HepG2 (cell line): Measurements from ENCODE around the gene EBF4. TPM values are rescaled to one million over a fixed set of nuclear protein-coding genes. Genes with fewer than 3 reads are reported as not detected.

Experiments used
- BCL3 ChIP-seq: sonication (generic); formaldehyde crosslinking; IDR thresholded peaks from 2 replicates; pipeline ENCODE4 v1.5.1; 2020; ENCODE audit warnings: mild to moderate bottlenecking, missing genetic modification reagents, moderate library complexity
- CHD2 ChIP-seq: IDR thresholded peaks from 2 replicates; pipeline ENCODE4 v1.6.1; 2011; ENCODE audit warnings: low read depth, low read length, improper control_type of control experiment
- DRAP1 ChIP-seq: IDR thresholded peaks from 2 replicates; pipeline ENCODE4 v1.6.1; 2016; ENCODE audit warnings: missing genetic modification reagents, missing compliant biosample characterization
- ELF1 ChIP-seq: sonication (generic); formaldehyde crosslinking; IDR thresholded peaks from 2 replicates; pipeline ENCODE4 v1.4.0; 2020; ENCODE audit warnings: missing genetic modification reagents
- HCFC1 ChIP-seq: fragments of 150-350 bp; IDR thresholded peaks from 2 replicates; pipeline ENCODE4 v1.6.1; 2014; ENCODE audit warnings: low read depth, low read length
- JUND ChIP-seq: sonication (generic); formaldehyde crosslinking; IDR thresholded peaks from 2 replicates; pipeline ENCODE4 v1.8.0; 2022; ENCODE audit warnings: mild to moderate bottlenecking, missing genetic modification reagents
- MXD3 ChIP-seq: IDR thresholded peaks from 2 replicates; pipeline ENCODE4 v1.6.1; 2016; ENCODE audit warnings: mild to moderate bottlenecking, missing biosample characterization, missing genetic modification reagents
- PAF1 ChIP-seq: IDR thresholded peaks from 2 replicates; pipeline ENCODE4 v1.6.1; 2016; ENCODE audit warnings: missing genetic modification reagents, missing compliant biosample characterization
- PHF8 ChIP-seq: sonication (generic); formaldehyde crosslinking; IDR thresholded peaks from 2 replicates; pipeline ENCODE4 v1.5.0; 2020; ENCODE audit warnings: missing genetic modification reagents
- SIN3B ChIP-seq: fragments of 150-350 bp; IDR thresholded peaks from 2 replicates; pipeline ENCODE4 v1.6.1; 2014; ENCODE audit warnings: low read length
- SMAD9 ChIP-seq: sonication (generic); formaldehyde crosslinking; IDR thresholded peaks from 2 replicates; pipeline ENCODE4 v1.5.1; 2020; ENCODE audit warnings: mild to moderate bottlenecking, missing genetic modification reagents
- SP1 ChIP-seq, 2 experiments: fragments of 450-650 bp in 1 of 2; sonication (generic) in 1 of 2; formaldehyde crosslinking in 1 of 2; IDR thresholded peaks; 2 replicates each; pipeline versions ENCODE4 v1.4.0 to v1.6.1; 2016 to 2020; ENCODE audit warnings: missing genetic modification reagents in 1 of 2
- THYN1 ChIP-seq: sonication (generic); formaldehyde crosslinking; IDR thresholded peaks from 2 replicates; pipeline ENCODE4 v1.8.1; 2023; ENCODE audit warnings: low read depth, mild to moderate bottlenecking, moderate library complexity, missing genetic modification reagents, borderline replicate concordance
- ZBTB8A ChIP-seq: sonication (generic); formaldehyde crosslinking; IDR thresholded peaks from 2 replicates; pipeline ENCODE4 v1.4.0; 2020; ENCODE audit warnings: mild to moderate bottlenecking, low read depth, missing genetic modification reagents, borderline replicate concordance
- ZNF205 ChIP-seq: IDR thresholded peaks from 2 replicates; pipeline ENCODE4 v1.6.1; 2018; ENCODE audit warnings: missing biosample characterization, missing genetic modification reagents
- ZNF362 ChIP-seq: sonication (generic); formaldehyde crosslinking; IDR thresholded peaks from 2 replicates; pipeline ENCODE4 v1.4.0; 2020; ENCODE audit warnings: missing genetic modification reagents, mild to moderate bottlenecking, borderline replicate concordance
- polyA plus RNA-seq, 8 experiments: library from polyadenylated mRNA; depleted of rRNA in 3 of 8; stranded (reverse) in 7 of 8; unstranded in 1 of 8; fragments of >200 nt; fragmentation: Illumina TruSeq in 4 of 8; extraction: Trizol in 4 of 8; gene quantifications; 2 replicates each; pipeline versions ENCODE4 v1.2.1 to v1.2.3, GENCODE V29; 2011 to 2016; ENCODE audit warnings: low read depth in 4 of 8, missing spikeins in 1 of 8, mixed read lengths in 1 of 8; ENCODE audit not compliant: insufficient read depth in 1 of 8
- total RNA-seq, 5 experiments: library from RNA; depleted of rRNA; stranded (reverse); fragments of >200 nt; fragmentation: Illumina TruSeq; extraction: Trizol; gene quantifications; 2 replicates each; pipeline ENCODE4 v1.2.3, GENCODE V29; 2016; ENCODE audit warnings: low read depth in 1 of 5
- TF ChIP-seq, protein P1 (sequence below): sonication (generic); formaldehyde crosslinking; IDR thresholded peaks from 2 replicates; pipeline ENCODE4 v1.4.0; 2020; ENCODE audit warnings: missing genetic modification reagents
- TF ChIP-seq, protein P2 (sequence below): sonication (generic); formaldehyde crosslinking; IDR thresholded peaks from 2 replicates; pipeline ENCODE4 v1.4.0; 2020; ENCODE audit warnings: missing genetic modification reagents

EBF4 gene
- total and polyA plus RNA-seq, 2 of the 13 experiments (the other 11 are each of a cell fraction or from before 2014, with no cell fraction given) = 0.84 to 2.2 TPM

DNA sequence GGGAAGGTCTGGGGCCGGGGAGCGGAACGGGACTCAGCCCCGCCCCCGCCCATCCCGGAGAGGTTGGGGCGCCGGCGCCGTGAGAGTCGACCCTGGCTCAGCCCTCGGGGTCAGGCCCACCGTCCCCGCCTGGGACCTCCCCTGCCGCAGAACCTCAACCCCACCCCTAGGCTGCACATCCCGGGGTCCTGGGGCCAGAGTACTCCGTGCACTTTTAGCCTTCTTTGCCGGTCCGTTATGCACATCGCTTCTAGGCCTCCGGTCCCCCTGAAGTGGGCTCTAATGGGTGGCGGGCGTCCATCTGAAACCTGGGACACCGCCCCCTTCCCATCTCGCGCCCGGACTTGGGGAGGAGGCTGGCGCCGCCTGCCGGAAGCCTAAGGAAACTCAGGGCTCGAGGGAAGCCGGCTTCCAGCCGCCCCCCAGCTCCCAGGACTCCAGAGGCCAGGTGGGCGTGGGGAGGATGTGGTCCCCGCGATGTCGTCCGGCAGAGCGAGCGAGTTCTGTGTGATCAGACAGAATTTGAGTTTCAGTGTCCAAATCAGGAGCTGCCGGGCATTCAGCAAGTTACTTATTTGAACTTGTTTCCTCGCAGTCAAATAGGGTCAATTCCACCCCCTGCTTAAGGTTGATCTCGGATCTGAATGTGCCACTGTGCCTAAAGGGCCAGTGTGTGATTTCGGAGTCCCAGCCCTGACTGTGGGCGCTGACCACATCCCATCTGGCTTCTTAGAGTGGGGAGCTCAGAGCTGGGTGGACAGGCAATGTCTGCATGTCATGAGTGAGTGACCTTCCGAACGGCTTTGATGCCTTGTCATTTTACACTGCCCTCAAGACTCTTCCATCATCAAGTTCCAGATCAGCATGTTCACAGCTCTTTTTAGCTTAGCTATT, 60.2 kb downstream of the EBF4 start (continued):
- no peak for TF ChIP-seq ZNF362 (CRISPR knock-in tag)
- TF ChIP-seq CHD2 = no peak
- no peak; the same call in 1 of the 2 replicates for TF ChIP-seq PHF8 (CRISPR knock-in tag)
- no peak for TF ChIP-seq PAF1 (CRISPR knock-in tag)
- no peak for TF ChIP-seq ZBTB8A (CRISPR knock-in tag)
- no peak for TF ChIP-seq THYN1 (CRISPR knock-in tag)
- TF ChIP-seq SMAD9 (CRISPR knock-in tag) = no peak
- no peak for TF ChIP-seq ZNF205 (CRISPR knock-in tag)
- no peak for TF ChIP-seq ELF1 (CRISPR knock-in tag)
- no peak for TF ChIP-seq JUND (CRISPR knock-in tag)
- TF ChIP-seq SP1 (IDR thresholded peaks at IDR 0.05) = no peak
- 0 out of 2 replicates have a peak, but pooled peaks have one; percentile 11 for TF ChIP-seq SP1 (CRISPR knock-in tag; IDR thresholded peaks at IDR 0.05)
- 0 out of 2 replicates have a peak, but pooled peaks have one; percentile 20 for TF ChIP-seq SIN3B
- TF ChIP-seq, protein P1, sequence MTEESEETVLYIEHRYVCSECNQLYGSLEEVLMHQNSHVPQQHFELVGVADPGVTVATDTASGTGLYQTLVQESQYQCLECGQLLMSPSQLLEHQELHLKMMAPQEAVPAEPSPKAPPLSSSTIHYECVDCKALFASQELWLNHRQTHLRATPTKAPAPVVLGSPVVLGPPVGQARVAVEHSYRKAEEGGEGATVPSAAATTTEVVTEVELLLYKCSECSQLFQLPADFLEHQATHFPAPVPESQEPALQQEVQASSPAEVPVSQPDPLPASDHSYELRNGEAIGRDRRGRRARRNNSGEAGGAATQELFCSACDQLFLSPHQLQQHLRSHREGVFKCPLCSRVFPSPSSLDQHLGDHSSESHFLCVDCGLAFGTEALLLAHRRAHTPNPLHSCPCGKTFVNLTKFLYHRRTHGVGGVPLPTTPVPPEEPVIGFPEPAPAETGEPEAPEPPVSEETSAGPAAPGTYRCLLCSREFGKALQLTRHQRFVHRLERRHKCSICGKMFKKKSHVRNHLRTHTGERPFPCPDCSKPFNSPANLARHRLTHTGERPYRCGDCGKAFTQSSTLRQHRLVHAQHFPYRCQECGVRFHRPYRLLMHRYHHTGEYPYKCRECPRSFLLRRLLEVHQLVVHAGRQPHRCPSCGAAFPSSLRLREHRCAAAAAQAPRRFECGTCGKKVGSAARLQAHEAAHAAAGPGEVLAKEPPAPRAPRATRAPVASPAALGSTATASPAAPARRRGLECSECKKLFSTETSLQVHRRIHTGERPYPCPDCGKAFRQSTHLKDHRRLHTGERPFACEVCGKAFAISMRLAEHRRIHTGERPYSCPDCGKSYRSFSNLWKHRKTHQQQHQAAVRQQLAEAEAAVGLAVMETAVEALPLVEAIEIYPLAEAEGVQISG (CRISPR knock-in tag) = peak; percentile 23; the same call in 1 of the 2 replicates
- TF ChIP-seq, protein P2, sequence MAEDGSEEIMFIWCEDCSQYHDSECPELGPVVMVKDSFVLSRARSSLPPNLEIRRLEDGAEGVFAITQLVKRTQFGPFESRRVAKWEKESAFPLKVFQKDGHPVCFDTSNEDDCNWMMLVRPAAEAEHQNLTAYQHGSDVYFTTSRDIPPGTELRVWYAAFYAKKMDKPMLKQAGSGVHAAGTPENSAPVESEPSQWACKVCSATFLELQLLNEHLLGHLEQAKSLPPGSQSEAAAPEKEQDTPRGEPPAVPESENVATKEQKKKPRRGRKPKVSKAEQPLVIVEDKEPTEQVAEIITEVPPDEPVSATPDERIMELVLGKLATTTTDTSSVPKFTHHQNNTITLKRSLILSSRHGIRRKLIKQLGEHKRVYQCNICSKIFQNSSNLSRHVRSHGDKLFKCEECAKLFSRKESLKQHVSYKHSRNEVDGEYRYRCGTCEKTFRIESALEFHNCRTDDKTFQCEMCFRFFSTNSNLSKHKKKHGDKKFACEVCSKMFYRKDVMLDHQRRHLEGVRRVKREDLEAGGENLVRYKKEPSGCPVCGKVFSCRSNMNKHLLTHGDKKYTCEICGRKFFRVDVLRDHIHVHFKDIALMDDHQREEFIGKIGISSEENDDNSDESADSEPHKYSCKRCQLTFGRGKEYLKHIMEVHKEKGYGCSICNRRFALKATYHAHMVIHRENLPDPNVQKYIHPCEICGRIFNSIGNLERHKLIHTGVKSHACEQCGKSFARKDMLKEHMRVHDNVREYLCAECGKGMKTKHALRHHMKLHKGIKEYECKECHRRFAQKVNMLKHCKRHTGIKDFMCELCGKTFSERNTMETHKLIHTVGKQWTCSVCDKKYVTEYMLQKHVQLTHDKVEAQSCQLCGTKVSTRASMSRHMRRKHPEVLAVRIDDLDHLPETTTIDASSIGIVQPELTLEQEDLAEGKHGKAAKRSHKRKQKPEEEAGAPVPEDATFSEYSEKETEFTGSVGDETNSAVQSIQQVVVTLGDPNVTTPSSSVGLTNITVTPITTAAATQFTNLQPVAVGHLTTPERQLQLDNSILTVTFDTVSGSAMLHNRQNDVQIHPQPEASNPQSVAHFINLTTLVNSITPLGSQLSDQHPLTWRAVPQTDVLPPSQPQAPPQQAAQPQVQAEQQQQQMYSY (CRISPR knock-in tag) = no peak
- TF ChIP-seq MXD3 = no peak
- no peak for TF ChIP-seq DRAP1 (CRISPR knock-in tag)
- TF ChIP-seq HCFC1 = no peak
- no peak for TF ChIP-seq BCL3 (CRISPR knock-in tag)
